K562 (cell line): ENCODE data around the gene COL4A5.

Experiments used
- CTCF ChIP-seq, 3 experiments: IDR thresholded peaks in 2 of 3; conservative IDR thresholded peaks in 1 of 3; 2 replicates each; pipeline ENCODE4 v1.5.1; 2011 to 2012; ENCODE audit warnings: low read length in 3 of 3, mild to moderate bottlenecking in 3 of 3, control low read depth in 2 of 3, improper control_type of control experiment in 1 of 3, inconsistent platforms in 1 of 3, low read depth in 1 of 3, mixed read lengths in 1 of 3, moderate library complexity in 1 of 3; ENCODE audit not compliant: insufficient read depth in 2 of 3
- E2F4 ChIP-seq: sonication (generic); formaldehyde crosslinking; IDR thresholded peaks from 2 replicates; pipeline ENCODE4 v1.8.0; 2022; ENCODE audit warnings: mild to moderate bottlenecking, low read depth, missing genetic modification reagents
- FOS ChIP-seq: IDR thresholded peaks from 3 replicates; pipeline ENCODE4 v1.6.1; 2011; ENCODE audit not compliant: insufficient read length; ENCODE audit errors: extremely low read depth
- GABPA ChIP-seq: fragments of 200-800 bp; sonication (Bioruptor generic); conservative IDR thresholded peaks from 2 replicates; pipeline ENCODE4 v1.6.1; 2016; ENCODE audit warnings: low read depth, missing genetic modification characterization, missing compliant biosample characterization
- GATA2 ChIP-seq: sonication (generic); formaldehyde crosslinking; IDR thresholded peaks from 2 replicates; pipeline ENCODE4 v1.4.0; 2020; ENCODE audit warnings: mild to moderate bottlenecking, missing genetic modification reagents
- MEF2D ChIP-seq: conservative IDR thresholded peaks from 2 replicates; pipeline ENCODE4 v1.6.1; 2016; ENCODE audit warnings: low read depth, missing genetic modification characterization, missing compliant biosample characterization
- UBTF ChIP-seq, 2 experiments: IDR thresholded peaks; 2 replicates each; pipeline ENCODE4 v1.6.1; 2012; ENCODE audit warnings: improper control_type of control experiment in 2 of 2, low read depth in 2 of 2, low read length in 2 of 2, borderline replicate concordance in 1 of 2
- VEZF1 ChIP-seq: fragments of 200-800 bp; sonication (Bioruptor generic); IDR thresholded peaks from 2 replicates; pipeline ENCODE4 v1.6.1; 2017; ENCODE audit warnings: missing genetic modification characterization, missing compliant biosample characterization
- ZBTB26 ChIP-seq: fragments of 450-650 bp; formaldehyde crosslinking; IDR thresholded peaks from 2 replicates; pipeline ENCODE4 v1.4.0; 2022; ENCODE audit warnings: missing genetic modification characterization
- ZNF280B ChIP-seq: fragments of 250-450 bp; sonication (Bioruptor Pico); IDR thresholded peaks from 2 replicates; pipeline ENCODE4 v1.5.1; 2021; ENCODE audit warnings: mild to moderate bottlenecking
- ZNF589 ChIP-seq: fragments of 200-800 bp; sonication (Bioruptor generic); IDR thresholded peaks from 2 replicates; pipeline ENCODE4 v1.6.1; 2016; ENCODE audit warnings: low read depth, missing genetic modification characterization, missing compliant biosample characterization

GRCh38 chrX:108435261-108435660 is 4.4 kb upstream of the COL4A5 start:
- TF ChIP-seq VEZF1 (CRISPR knock-in tag) (no peak), ZNF280B (no peak), GATA2 (CRISPR knock-in tag) (no peak), GABPA (tag) (no peak), FOS (no peak), UBTF (IDR thresholded peaks at IDR 0.05; ENCODE audit: borderline replicate concordance in 1 of 2, low read depth in 2 of 2, low read length in 2 of 2) (no peak), CTCF (IDR thresholded peaks at IDR 0.05 in 2 of 3, conservative IDR thresholded peaks at IDR 0.05 in 1 of 3; ENCODE audit: insufficient read depth in 2 of 3, low read depth in 1 of 3, low read length in 3 of 3) (no peak), MEF2D (tag) (no peak), ZBTB26 (CRISPR knock-in tag) (no peak), E2F4 (no peak), ZNF589 (CRISPR knock-in tag) (no peak)
